ENCODE results near the gene PTPN4.
A peak's percentile ranks its signal among the peaks of the same experiment; 100 is the strongest.

PTPN4 gene

GRCh38 chr2:119860924-119861323 is 101.2 kb downstream of the PTPN4 start:
- Histone ChIP-seq H3K9me3 (replicated peaks in 1 of 11) (peaks cover 3 to 18% (median 9%) of the 10 kb centered on the region in 11 experiments; a peak in 15 of 22 replicates), H3K4me2 (no peak overlapping the region), H3K27ac (no peak overlapping the region), H3K36me3 (peaks cover 0 to 18% (median 0%) of the 10 kb centered on the region in 11 experiments; a peak in 5 of 22 replicates), H3K27me3 (no peaks in the 10 kb centered on the region), H4K20me1 (no peaks in the 10 kb centered on the region), H3K4me1 (peaks cover 0 to 14% (median 3%) of the 10 kb centered on the region in 10 experiments; a peak in 9 of 20 replicates), H3K9ac (no peak overlapping the region), H3K4me3 (no peak overlapping the region)
- no peak for TF ChIP-seq Cebpa-rat (IDR thresholded peaks at IDR 0.05)

DNA sequence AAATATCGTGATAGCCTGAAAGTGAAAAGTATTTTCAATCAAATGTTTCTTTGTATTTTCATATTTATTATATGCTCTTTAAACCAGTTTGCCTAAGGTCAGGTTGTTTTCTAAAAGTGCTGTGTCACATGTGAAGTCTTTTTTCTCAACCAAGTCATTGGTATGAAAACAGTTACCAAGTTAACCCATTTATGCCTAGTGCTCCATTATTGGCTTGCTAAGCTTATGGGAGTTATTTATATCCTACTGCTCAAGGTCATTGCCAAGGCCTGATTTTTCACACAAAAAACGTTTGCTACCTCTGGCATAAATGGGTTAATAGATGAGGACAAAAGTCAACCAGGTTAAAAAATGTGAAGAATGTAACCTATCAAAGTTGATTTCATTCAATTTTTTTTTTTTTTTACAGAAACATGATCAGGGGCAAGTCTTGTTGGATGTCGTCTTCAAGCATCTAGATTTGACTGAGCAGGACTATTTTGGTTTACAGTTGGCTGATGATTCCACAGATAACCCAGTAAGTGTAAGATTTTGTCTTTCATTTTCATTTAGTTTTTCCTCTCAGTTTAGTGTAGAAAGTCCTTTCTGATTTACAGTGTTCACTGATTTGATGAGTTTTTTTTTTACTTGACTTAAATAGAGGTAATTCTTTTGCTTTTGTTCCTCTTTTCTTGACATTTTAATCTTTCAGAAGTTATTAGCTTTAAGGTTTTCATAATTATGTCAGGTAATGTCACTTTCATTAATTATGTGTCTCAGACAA is 102.6 kb downstream of the PTPN4 start:
- peaks cover 0 to 18% (median 0%) of the 10 kb centered on the region in 11 experiments; a peak in 6 of 22 replicates for H3K36me3 ChIP-seq
- no peak overlapping the region for H3K4me2 ChIP-seq
- no peak overlapping the region for H3K9ac ChIP-seq
- TF ChIP-seq Cebpa-rat (IDR thresholded peaks at IDR 0.05) = no peak
- H3K9me3 ChIP-seq (replicated peaks in 1 of 11) = peaks cover 0 to 17% (median 4%) of the 10 kb centered on the region in 11 experiments; a peak in 10 of 22 replicates
- H4K20me1 ChIP-seq = no peaks in the 10 kb centered on the region
- H3K27me3 ChIP-seq = no peaks in the 10 kb centered on the region
- no peak overlapping the region for H3K4me3 ChIP-seq
- H3K27ac ChIP-seq = no peak overlapping the region
- H3K4me1 ChIP-seq = peaks cover 0 to 14% (median 3%) of the 10 kb centered on the region in 10 experiments; a peak in 9 of 20 replicates

DNA sequence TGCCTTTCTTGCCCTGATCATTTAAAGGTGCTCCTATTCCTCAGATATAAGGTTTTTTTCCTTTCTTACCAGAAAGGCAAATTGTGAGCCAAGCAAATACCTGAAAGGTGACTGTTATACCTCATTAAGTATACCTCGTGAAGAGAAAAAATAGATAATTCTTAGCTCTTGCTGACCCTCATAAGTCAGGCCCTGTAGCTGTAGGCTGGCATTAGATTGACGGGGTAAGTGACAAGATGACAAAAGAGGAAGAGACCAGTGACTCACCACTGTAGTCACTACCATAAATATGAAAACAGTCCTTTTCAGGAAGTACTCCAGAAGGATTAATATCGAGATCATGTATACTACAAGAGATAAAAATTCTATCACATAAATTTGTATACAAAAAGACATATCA is 104.6 kb downstream of the PTPN4 start:
- Histone ChIP-seq H3K4me3 (no peak overlapping the region), H3K4me2 (peak overlapping the region in 6 of 11 experiments; percentile 5 to 43 (median 20); a peak in 5 of 22 replicates)

GRCh38 chr2:119871725-119872124 is 112.0 kb downstream of the PTPN4 start:
- Histone ChIP-seq H3K27ac (no peak overlapping the region), H4K20me1 (no peaks in the 10 kb centered on the region), H3K4me2 (no peak overlapping the region), H3K36me3 (peaks cover 0 to 21% (median 4%) of the 10 kb centered on the region in 11 experiments; a peak in 5 of 22 replicates), H3K9ac (no peak overlapping the region), H3K9me3 (replicated peaks in 1 of 11) (peaks cover 0 to 35% (median 9%) of the 10 kb centered on the region in 11 experiments; a peak in 12 of 22 replicates), H3K27me3 (no peaks in the 10 kb centered on the region), H3K4me1 (peaks cover 0 to 6% (median 0%) of the 10 kb centered on the region in 10 experiments; a peak in 5 of 20 replicates), H3K4me3 (no peak overlapping the region)
- TF ChIP-seq Cebpa-rat (IDR thresholded peaks at IDR 0.05) = no peak

More for the DNA sequence above, 104.6 kb downstream of the PTPN4 start:
- Histone ChIP-seq H4K20me1 (no peaks in the 10 kb centered on the region), H3K9ac (no peak overlapping the region), H3K27ac (no peak overlapping the region), H3K4me1 (peaks cover 0 to 19% (median 3%) of the 10 kb centered on the region in 10 experiments; a peak in 9 of 20 replicates), H3K36me3 (peaks cover 0 to 15% (median 3%) of the 10 kb centered on the region in 11 experiments; a peak in 7 of 22 replicates), H3K27me3 (no peaks in the 10 kb centered on the region), H3K9me3 (replicated peaks in 1 of 11) (peaks cover 0 to 30% (median 9%) of the 10 kb centered on the region in 11 experiments; a peak in 13 of 22 replicates)
- no peak for TF ChIP-seq Cebpa-rat (IDR thresholded peaks at IDR 0.05)

- Histone ChIP-seq H3K4me3 (no peak overlapping the region), H4K20me1 (no peaks in the 10 kb centered on the region), H3K36me3 (peaks cover 0 to 21% (median 4%) of the 10 kb centered on the region in 11 experiments; a peak in 5 of 22 replicates), H3K4me2 (no peak overlapping the region), H3K27me3 (no peaks in the 10 kb centered on the region), H3K4me1 (no peaks in the 10 kb centered on the region), H3K27ac (no peak overlapping the region), H3K9ac (no peak overlapping the region), H3K9me3 (replicated peaks in 1 of 11) (peaks cover 0 to 19% (median 5%) of the 10 kb centered on the region in 11 experiments; a peak in 7 of 22 replicates)
- TF ChIP-seq Cebpa-rat (IDR thresholded peaks at IDR 0.05) = no peak
Measured at GRCh38 chr2:119873350-119874315, 113.9 kb downstream of the PTPN4 start.

DNA sequence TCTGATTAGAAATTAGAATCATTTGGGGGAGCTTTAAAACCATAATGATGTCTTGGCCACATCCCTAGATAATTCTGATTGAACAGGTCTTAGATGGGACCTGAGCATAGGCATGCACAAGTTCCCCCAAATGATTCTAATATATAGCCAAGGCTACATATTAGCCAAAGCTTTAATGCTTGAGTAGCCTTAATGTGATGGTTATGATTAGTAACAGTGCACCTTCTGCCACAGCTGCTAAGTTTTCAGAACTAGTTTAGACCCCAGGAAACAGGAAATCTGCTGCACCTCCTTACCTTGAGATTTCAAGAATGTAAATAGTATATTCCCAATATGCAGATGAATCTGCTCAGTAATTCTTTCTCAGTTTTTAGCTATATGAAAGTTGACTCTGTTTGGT is 119.8 kb downstream of the PTPN4 start:
- peaks cover 0 to 2% (median 0%) of the 10 kb centered on the region in 11 experiments; a peak in 2 of 22 replicates for H3K9me3 ChIP-seq (replicated peaks in 1 of 11)
- no peak for TF ChIP-seq Cebpa-rat (IDR thresholded peaks at IDR 0.05)
- no peak overlapping the region for H3K4me3 ChIP-seq
- H3K9ac ChIP-seq = no peak overlapping the region
- H3K27ac ChIP-seq = no peak overlapping the region
- no peaks in the 10 kb centered on the region for H4K20me1 ChIP-seq
- H3K4me2 ChIP-seq = no peak overlapping the region
- H3K4me1 ChIP-seq = no peaks in the 10 kb centered on the region
- no peaks in the 10 kb centered on the region for H3K27me3 ChIP-seq
- peaks cover 0 to 17% (median 6%) of the 10 kb centered on the region in 11 experiments; a peak in 6 of 22 replicates for H3K36me3 ChIP-seq

- H3K4me2 ChIP-seq = peak overlapping the region in 1 of 11 experiments; percentile 58; a peak in 1 of 22 replicates
- peaks cover 0 to 9% (median 0%) of the 10 kb centered on the region in 10 experiments; a peak in 5 of 20 replicates for H3K4me1 ChIP-seq
- H3K4me3 ChIP-seq = no peak overlapping the region
- H3K36me3 ChIP-seq = peaks cover 3 to 63% (median 36%) of the 10 kb centered on the region in 11 experiments; a peak in 20 of 22 replicates
- no peak overlapping the region for H3K27ac ChIP-seq
- H4K20me1 ChIP-seq = no peaks in the 10 kb centered on the region
- no peak overlapping the region for H3K9ac ChIP-seq
- TF ChIP-seq Cebpa-rat (IDR thresholded peaks at IDR 0.05) = no peak
- H3K27me3 ChIP-seq = no peaks in the 10 kb centered on the region
- H3K9me3 ChIP-seq (replicated peaks in 1 of 11) = peaks cover 20 to 27% (median 22%) of the 10 kb centered on the region in 11 experiments
Measured at GRCh38 chr2:119888680-119889079, 129.0 kb downstream of the PTPN4 start.

GRCh38 chr2:119897736-119898395 is 138.1 kb downstream of the PTPN4 start:
- H3K9me3 ChIP-seq (replicated peaks in 1 of 11) = peaks cover 12 to 24% (median 20%) of the 10 kb centered on the region in 11 experiments
- no peak overlapping the region for H3K9ac ChIP-seq
- no peaks in the 10 kb centered on the region for H3K4me1 ChIP-seq
- no peak overlapping the region for H3K27ac ChIP-seq
- H3K36me3 ChIP-seq = peaks cover 29 to 69% (median 42%) of the 10 kb centered on the region in 11 experiments
- H3K4me2 ChIP-seq = no peak overlapping the region
- no peak for TF ChIP-seq Cebpa-rat (IDR thresholded peaks at IDR 0.05)
- no peak overlapping the region for H3K4me3 ChIP-seq
- no peaks in the 10 kb centered on the region for H4K20me1 ChIP-seq
- no peaks in the 10 kb centered on the region for H3K27me3 ChIP-seq
